Activated naive CD4-positive, alpha-beta T cell treated with anti-CD3 and anti-CD28 coated beads, Interleukin-2, amount 50 U/mL, for 24 hours (primary cell): ENCODE results near the gene SMIM44.
A peak's percentile ranks its signal among the peaks of the same experiment; 100 is the strongest.
"Not testable (repeated sequence)": the region's sequence is repeated elsewhere in the genome, so short reads cannot be mapped to it uniquely, and the experiment has no call there.

Experiments used
- H3K27ac Mint-ChIP-seq: one replicate; pipeline ENCODE4 v1.8.0; 2021; ENCODE audit warnings: mild to moderate bottlenecking, mixed read lengths
- H3K27me3 Mint-ChIP-seq: one replicate; pipeline ENCODE4 v1.8.0; 2021; ENCODE audit warnings: mixed read lengths
- H3K36me3 Mint-ChIP-seq: one replicate; pipeline ENCODE4 v1.8.0; 2021; ENCODE audit warnings: mixed read lengths
- H3K4me1 Mint-ChIP-seq: one replicate; pipeline ENCODE4 v1.8.0; 2021; ENCODE audit warnings: mixed read lengths
- H3K4me3 Mint-ChIP-seq: one replicate; pipeline ENCODE4 v1.8.0; 2021; ENCODE audit warnings: mild to moderate bottlenecking, mixed read lengths
- H3K9me3 Mint-ChIP-seq: one replicate; pipeline ENCODE4 v1.8.0; 2021; ENCODE audit warnings: mixed read lengths

SMIM44 gene

DNA sequence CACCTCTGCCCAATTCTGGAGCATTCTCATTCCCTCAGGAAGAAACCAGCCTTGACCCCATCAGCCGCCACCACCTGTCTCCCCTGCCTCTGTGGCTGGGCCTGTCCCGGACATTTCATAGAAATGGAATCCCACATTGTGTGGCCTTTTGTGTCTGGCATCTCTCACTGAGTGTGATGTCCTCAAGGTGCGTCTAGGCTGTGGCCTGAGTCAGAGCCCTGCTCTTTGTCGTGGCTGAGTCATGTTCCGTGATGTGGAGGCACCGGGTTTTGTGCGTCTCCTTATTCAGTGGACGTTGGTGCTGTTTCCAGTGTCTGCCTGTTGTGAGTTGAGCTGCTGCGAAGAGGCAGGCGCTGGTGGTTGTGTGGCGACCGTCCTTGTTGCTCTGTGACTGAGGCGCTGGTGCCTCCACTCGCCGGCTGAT lies 26.3 kb upstream of the SMIM44 start:
- Mint-ChIP-seq H3K27ac (peak overlapping the region; percentile 61), H3K4me1 (peaks cover 56% of the 10 kb centered on the region), H3K4me3 (peak overlapping the region; percentile 71)

DNA sequence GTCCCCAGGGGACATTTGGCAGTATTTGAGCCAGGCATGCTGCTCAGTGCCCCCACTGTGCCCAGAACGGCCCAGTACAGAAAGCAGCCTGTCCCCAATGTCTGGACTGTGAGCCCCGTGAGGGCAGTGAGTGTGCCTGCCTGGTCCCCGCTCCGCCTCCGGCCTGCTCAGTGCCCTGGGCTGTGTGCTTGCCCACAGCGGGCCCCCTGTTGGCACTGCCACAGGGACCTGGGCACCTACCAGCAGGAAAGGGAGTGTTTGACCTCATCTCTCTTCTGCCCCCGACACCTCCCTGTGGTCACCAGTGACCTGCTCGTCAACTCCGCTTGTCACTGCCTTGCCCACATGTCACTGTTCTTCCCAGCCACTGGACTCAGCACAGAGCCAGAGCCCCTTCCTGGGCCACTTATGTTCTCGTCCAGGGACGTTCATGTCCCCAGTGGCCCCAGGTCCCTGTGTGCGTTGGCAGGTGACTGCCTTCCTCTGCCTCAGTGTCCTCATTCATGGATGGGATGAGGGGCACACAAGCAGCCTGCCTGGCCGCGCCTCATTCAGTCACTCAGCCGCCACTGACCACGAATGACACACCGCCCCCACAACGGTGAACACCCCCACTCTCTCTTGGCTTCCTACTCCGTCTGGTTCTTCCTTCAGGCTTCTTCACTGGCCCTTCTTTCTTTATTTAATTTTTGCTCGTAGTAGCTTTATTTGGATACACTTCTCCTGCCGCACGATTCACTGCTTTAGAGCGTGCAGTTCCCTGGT lies 25.7 kb upstream of the SMIM44 start:
- peak overlapping the region; percentile 82 for H3K27ac Mint-ChIP-seq
- peak overlapping the region; percentile 71 for H3K4me3 Mint-ChIP-seq
- peaks cover 4% of the 10 kb centered on the region for H3K36me3 Mint-ChIP-seq
- no peaks in the 10 kb centered on the region for H3K27me3 Mint-ChIP-seq
- no peaks in the 10 kb centered on the region for H3K9me3 Mint-ChIP-seq
- peaks cover 52% of the 10 kb centered on the region for H3K4me1 Mint-ChIP-seq

More for the DNA sequence above, 26.3 kb upstream of the SMIM44 start:
- Mint-ChIP-seq H3K9me3 (no peaks in the 10 kb centered on the region), H3K27me3 (no peaks in the 10 kb centered on the region), H3K36me3 (peaks cover 4% of the 10 kb centered on the region)

DNA sequence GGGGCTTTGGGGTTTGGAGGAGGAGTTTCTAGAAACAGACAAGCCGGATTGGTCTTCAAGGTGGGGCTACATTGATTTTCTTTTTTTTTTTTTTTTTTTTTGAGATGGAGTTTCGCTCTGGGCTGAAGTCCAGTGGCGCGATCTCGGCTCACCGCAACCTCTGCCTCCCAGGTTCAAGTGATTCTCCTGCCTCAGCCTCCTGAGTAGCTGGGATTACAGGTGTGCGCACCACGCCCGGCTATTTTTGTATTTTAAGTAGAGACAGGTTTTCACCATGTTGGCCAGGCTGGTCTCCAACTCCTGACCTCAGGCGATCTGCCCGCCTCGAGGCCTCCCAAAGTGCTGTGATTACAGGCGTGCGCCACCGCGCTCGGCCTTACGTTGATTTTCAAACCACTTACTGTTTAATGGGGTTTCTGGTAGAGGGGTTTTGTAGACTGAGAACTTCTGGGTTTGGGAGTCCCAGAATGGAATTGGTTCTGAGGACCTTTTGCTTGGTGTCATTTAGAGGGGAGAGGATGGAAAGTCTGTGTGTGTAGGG lies 24.9 kb upstream of the SMIM44 start:
- peaks cover 48% of the 10 kb centered on the region for H3K4me1 Mint-ChIP-seq
- H3K36me3 Mint-ChIP-seq: not testable (repeated sequence)

DNA sequence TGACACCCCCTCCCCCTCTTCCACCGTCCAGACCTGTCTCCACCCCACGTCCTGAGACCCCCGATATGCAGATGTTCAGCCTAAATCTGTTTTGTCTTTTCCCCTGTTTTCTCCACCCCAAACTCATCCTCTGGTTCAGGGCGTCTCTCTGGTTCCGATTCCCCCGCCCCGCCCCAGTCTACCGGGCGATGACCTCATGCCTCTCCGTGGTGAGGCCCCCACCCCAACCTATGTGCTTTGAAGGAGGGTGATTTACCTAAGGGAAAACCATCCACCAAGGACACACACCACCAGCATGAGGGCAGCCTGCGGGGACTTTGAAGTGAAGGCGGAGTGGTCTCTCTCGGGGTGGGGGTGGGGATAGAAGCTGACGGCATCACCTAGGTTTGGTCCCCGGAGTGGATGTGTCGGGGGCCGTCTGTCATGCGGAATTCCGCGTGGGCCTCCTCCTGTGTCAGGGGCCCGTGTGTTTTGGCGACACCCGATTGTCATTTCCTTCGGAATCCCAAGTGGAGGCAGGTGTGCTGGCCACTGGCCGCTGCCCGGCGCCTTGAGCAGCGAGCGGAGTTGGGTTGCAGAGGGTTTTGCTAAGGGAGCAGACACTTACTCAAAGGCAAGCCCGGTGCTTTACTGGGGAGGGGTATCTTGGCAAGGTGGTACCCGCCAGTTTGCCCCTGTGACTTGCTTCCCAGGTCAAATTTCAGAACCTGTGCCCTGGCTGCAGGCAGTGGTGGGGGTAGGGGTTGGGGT lies 24.3 kb upstream of the SMIM44 start:
- Mint-ChIP-seq H3K4me1 (peaks cover 48% of the 10 kb centered on the region), H3K9me3 (no peaks in the 10 kb centered on the region), H3K4me3 (peak overlapping the region; percentile 89), H3K27me3 (no peaks in the 10 kb centered on the region), H3K27ac (peak overlapping the region; percentile 65), H3K36me3 (peaks cover 4% of the 10 kb centered on the region)

More for the DNA sequence above, 24.9 kb upstream of the SMIM44 start:
- peak overlapping the region; percentile 44 for H3K4me3 Mint-ChIP-seq
- H3K27me3 Mint-ChIP-seq, H3K9me3 Mint-ChIP-seq, H3K27ac Mint-ChIP-seq: not testable (repeated sequence)

DNA sequence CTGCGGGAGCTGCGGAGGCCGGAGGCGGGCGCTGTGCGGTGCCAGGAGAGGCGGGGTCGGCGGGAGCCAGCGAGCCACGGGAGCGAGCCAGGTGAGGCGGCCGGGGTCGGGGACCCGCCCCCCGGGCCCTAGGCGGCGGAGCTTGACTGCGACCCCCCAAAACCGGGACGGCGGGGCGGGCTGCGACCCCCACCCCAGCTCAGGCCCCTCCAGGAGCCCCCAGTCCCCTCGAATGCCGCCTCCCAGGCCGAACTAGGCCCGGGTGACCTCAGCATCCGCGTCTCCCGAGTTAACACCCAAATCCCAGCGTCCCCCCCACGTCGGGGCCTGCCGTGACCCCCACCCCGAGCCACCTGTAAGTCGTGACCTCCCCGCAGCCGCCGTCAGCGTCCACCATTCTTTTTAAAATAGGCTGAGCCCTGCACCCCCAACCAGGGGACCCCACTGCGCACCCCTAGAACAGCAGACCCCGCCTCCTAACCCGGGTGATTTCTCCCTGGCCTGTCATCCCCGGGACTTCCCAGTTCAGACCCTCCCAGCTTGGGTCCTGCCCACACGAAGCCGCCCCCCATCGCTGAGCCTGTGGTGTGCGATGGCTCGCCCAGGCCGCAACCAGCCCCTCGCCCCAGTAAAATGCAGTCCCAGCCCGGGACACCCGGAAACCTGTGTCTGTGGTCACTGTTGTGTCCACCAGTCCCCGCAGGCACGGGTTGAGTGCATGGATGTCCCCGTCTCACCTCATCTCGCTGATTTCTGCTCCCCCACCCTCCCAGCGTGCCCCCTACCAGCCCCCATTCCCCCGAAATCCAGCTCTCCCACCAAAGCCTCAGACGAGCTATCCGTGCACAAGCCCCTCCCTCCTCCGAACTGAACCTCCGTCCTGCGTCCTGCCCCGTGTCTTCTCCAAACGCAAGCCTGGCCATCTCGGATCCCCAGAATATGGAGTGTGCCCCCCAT lies 23.4 kb upstream of the SMIM44 start:
- Mint-ChIP-seq H3K36me3 (peaks cover 4% of the 10 kb centered on the region), H3K4me3 (peak overlapping the region; percentile 89), H3K9me3 (no peaks in the 10 kb centered on the region), H3K27ac (peak overlapping the region; percentile 77), H3K27me3 (no peaks in the 10 kb centered on the region), H3K4me1 (peaks cover 48% of the 10 kb centered on the region)

DNA sequence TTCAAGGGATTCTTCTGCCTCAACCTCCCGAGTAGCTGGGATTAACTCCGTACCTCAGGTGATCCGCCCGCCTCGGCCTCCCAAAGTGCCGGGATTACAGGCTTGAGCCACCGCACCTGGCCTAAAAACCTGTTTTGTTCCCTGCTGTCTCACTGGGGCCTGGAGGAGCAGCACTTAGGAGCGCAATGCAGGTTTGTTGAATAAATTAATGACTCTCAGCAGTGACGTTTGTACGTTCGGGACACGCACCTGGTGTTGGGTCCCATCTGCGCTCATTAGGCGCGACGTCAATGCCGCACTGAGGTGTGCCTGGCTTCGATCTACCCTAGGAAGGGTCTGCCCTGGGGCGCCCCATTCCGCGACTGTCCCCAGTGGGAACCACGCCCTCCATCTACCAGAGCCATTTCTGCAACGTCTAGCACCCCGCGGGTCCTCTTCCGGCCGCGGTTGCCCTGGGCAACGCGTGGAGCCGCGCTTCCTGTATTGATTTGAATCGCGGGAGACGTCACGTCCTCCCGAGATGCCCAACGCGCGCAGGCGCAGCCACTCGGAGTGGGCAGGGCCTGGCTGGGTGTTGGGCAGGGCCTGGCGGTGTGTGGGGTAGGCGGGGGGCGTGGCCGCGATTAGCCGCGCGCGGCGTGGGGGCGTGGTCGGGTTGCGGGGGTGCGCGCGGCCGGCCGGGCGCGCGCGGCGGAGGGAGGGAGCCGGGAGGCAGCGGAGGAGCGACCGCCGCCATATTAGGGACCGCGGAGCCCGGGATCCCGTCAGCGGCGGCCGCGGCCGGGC lies 22.6 kb upstream of the SMIM44 start, which contains the start of gene FZR1:
TSS of gene FZR1 (plus strand) at position 714 of the 786 bp plus-strand sequence. CDS start 16,679 bp downstream, outside the sequence.
- H3K9me3 Mint-ChIP-seq: no peaks in the 10 kb centered on the region
- H3K36me3 Mint-ChIP-seq: peaks cover 4% of the 10 kb centered on the region
- peak within 1 kb of the TSS; percentile 93 for H3K27ac Mint-ChIP-seq
- H3K27me3 Mint-ChIP-seq: no peaks in the 10 kb centered on the region
- H3K4me1 Mint-ChIP-seq: peaks cover 47% of the 10 kb centered on the region
- H3K4me3 Mint-ChIP-seq: peak within 1 kb of the TSS; percentile 89

DNA sequence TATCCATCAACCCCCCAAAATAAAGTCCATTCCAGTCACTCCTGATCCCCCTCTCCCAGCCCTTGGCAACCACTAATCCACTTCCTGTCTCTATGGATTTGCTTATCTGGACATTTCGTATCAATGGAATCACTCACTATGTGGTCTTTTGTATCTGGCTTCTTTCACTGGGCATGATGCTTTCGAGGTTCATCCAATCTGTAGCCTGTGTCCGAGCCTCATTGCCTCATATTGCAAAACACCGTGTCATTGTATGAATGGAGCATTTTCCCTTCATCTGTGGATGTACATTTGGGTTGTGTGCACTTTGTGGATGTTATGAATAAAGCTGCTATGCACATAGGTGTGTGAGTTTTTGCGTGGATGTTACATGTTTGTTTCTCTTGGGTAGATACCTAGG lies 21.5 kb upstream of the SMIM44 start:
- Mint-ChIP-seq H3K4me1 (peaks cover 45% of the 10 kb centered on the region), H3K4me3 (no peak overlapping the region)

DNA sequence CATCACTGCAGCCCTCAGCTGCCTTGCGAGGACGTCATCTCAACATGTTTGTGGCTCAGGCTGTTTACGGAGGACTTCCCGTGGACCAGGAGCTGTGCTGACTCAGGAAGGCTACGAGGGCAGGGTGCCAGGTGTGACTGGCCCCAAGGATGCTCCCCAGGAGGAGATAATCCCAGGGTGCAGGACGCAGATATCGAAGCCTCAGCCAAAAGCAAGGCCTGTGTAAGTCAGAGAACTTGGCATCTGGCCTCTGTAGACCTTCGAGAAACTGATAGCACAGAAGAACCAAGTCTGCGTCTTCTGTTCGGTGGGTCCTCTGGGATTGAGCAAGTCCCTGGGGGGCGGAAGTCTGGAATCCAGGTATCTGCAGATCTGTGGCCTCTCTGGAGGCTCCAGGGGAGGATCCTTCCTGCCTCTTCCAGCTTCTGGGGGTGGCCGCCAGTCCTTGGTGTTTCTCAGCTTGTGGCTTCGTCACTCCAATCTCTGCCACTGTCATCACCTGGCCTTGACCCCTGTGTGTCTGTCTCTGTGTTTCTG lies 19.9 kb upstream of the SMIM44 start:
- Mint-ChIP-seq H3K9me3 (no peaks in the 10 kb centered on the region), H3K27ac (no peak overlapping the region), H3K4me3 (no peak overlapping the region), H3K27me3 (no peaks in the 10 kb centered on the region), H3K36me3 (no peaks in the 10 kb centered on the region), H3K4me1 (peaks cover 40% of the 10 kb centered on the region)

More for the DNA sequence above, 21.5 kb upstream of the SMIM44 start:
- peaks cover 4% of the 10 kb centered on the region for H3K36me3 Mint-ChIP-seq
- peak overlapping the region; percentile 35 for H3K27ac Mint-ChIP-seq
- H3K9me3 Mint-ChIP-seq: no peaks in the 10 kb centered on the region
- no peaks in the 10 kb centered on the region for H3K27me3 Mint-ChIP-seq

DNA sequence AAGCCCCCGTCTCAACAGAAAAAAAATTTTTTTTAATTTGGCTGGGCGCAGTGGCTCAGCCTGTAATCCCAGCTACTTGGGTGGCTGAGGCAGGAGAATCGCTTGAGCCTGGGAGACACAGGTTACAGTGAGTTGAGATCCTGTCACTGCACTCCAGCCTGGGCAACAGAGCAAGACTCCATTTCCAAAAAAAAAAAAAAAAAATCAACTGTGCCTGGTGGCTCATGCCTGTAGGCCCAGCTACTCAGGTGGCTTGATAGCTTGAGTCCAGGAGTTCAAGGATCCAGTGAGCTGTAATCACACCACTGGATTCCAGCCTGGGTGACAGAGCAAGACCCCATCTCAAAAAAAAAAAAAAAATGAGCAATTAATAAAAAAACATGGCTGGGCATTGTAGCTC lies 18.5 kb upstream of the SMIM44 start:
- peaks cover 4% of the 10 kb centered on the region for H3K36me3 Mint-ChIP-seq
- H3K9me3 Mint-ChIP-seq: no peaks in the 10 kb centered on the region
- peaks cover 40% of the 10 kb centered on the region for H3K4me1 Mint-ChIP-seq
- H3K27ac Mint-ChIP-seq: no peak overlapping the region
- no peak overlapping the region for H3K4me3 Mint-ChIP-seq
- H3K27me3 Mint-ChIP-seq: no peaks in the 10 kb centered on the region

DNA sequence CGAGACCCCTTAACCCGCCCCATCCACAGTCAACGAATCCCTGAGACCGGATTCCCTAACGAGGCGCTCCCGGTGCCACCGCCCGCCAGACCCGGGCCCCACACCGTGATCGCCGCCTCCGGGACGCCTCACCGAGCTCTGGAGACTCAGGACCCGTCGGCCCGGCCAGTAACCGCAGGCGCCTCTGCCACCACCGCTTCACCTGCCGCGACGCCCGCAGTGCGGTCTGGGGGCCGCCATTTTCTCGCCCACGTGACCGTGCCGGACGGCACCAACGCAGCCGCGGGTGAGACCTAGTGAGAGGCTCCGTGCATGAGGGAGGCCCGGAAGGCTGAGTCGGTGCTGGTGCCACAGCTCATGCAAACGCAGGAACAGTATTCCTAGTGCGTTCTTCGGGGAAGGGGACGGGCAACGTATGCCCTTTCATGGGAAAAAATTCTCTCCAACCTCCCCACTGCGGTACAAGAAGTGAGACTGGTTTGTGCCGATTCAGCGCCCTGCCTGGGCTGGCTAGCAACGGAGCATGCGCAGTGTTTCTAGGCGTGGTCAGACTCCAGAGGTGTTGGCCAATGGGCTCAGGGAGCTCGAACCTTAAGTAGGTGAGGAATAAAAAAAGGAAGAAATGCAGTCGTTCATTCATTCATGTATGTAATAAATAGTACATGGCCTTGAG lies 17.3 kb upstream of the SMIM44 start, which contains the start of gene DOHH:
TSS of gene DOHH (minus strand) at position 246 of the 673 bp plus-strand sequence. CDS start 3,860 bp downstream, outside the sequence.
- peak within 1 kb of the TSS; percentile 99 for H3K27ac Mint-ChIP-seq
- H3K36me3 Mint-ChIP-seq: peaks cover 5% of the 10 kb centered on the region
- H3K27me3 Mint-ChIP-seq: no peaks in the 10 kb centered on the region

DNA sequence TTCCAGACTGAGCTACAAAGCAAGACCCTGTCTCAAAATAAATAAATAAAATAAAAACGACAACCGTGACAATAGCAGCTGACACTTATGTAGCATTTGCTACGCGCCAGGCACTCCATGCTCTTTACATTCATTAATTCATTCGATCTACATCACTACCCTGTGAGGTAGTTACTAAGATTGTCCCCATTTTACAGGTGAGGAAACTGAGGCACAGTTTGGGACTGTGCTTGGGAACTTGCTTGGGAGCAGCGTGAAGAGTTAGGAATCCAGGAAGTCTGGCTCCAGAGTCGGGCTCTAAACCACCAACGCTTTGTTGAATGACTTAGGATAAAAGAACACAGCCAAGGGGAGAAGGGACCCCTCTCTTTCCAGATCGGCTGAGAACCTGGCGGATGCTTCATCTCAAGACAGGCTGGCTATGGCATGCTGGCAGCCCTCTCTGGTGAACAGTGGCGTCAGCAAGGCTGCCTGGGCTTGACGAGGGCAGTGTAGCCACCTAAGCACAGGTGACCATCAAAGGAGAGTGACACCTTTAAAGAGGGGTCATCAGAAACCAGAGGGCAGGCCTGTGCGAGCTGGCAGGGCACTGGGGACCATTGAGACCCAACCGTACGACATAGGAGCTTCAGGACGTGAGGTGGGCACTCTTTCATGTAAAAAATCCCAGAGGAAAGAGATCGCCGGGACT lies 16.6 kb upstream of the SMIM44 start:
- H3K27ac Mint-ChIP-seq: peak overlapping the region; percentile 55
- peak overlapping the region; percentile 96 for H3K4me3 Mint-ChIP-seq
- no peaks in the 10 kb centered on the region for H3K27me3 Mint-ChIP-seq
- H3K4me1 Mint-ChIP-seq: peaks cover 34% of the 10 kb centered on the region
- H3K36me3 Mint-ChIP-seq: peaks cover 9% of the 10 kb centered on the region
- H3K9me3 Mint-ChIP-seq: no peaks in the 10 kb centered on the region

More for the DNA sequence above, 17.3 kb upstream of the SMIM44 start, which contains the start of gene DOHH:
- Mint-ChIP-seq H3K4me3 (peak within 1 kb of the TSS; percentile 96), H3K4me1 (peaks cover 36% of the 10 kb centered on the region), H3K9me3 (no peaks in the 10 kb centered on the region)

DNA sequence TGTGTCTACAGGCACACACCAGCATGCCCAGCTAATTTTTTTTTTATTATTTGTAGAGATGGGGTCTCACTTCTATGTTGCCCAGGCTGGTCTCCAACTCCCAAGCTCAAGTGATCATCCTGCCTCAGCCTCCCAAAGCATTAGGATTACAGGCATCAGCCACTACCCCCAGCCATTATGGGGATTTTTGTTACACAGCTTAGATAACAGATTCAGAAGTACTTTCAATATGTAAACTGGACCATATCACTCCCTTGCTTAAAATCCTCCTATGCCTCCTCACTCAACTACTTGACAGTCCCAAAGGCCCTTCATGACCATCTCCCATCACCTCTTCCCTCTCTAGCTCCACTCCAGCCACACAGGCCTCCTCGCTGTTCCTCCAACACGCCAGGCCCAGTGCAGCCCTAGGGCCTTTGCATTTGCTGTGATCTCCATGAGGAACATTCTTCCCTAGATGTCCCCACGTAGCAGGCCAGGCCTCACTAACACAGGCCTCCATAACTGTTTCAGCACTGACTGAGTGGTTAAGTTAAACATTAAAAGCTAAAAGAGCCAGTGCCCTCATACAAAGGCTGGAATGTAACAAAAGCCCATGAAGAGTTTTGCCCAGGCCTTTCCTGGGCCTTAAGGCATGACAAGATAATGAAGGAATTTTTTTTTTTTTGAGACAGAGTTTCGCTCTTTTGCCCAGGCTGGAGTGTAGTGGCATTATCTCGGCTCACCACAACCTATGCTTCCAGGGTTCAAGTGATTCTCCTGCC lies 14.7 kb upstream of the SMIM44 start:
- no peaks in the 10 kb centered on the region for H3K27me3 Mint-ChIP-seq
- H3K4me1 Mint-ChIP-seq: peaks cover 33% of the 10 kb centered on the region
- H3K4me3 Mint-ChIP-seq: no peak overlapping the region
- H3K36me3 Mint-ChIP-seq: peaks cover 10% of the 10 kb centered on the region
- no peak overlapping the region for H3K27ac Mint-ChIP-seq
- no peaks in the 10 kb centered on the region for H3K9me3 Mint-ChIP-seq
